IMR-90 (cell line): Measurements from ENCODE around the gene CCDC116. TPM values are rescaled to one million over a fixed set of nuclear protein-coding genes. Genes with fewer than 3 reads are reported as not detected.
A peak's percentile ranks its signal among the peaks of the same experiment; 100 is the strongest.

ENCODE experiments used
- ATAC-seq: fragments of 200-7000 bp; cut with Tn5 transposase; 2 replicates; pipeline ENCODE4 v1.9.1; 2020; ENCODE audit warnings: low read depth, mild to moderate bottlenecking, moderate library complexity
- BruUV-seq: library from RNA; stranded (reverse); fragments of 400-500 nt; replicated peaks from 2 replicates; lab custom pipeline; 2021; lab: Mats Ljungman, UMichigan
- CTCF ChIA-PET: fragments of 300-600 bp; formaldehyde crosslinking; extraction: SDS; loops from one replicate; lab custom pipeline; 2021; ENCODE audit warnings: antibody characterized with exemption; lab: Yijun Ruan, JAX
- POLR2A ChIA-PET: fragments of 300-600 bp; sonication (Branson Sonifier 250); formaldehyde crosslinking; loops from one replicate; lab custom pipeline; 2022; ENCODE audit warnings: antibody characterized with exemption; ENCODE audit not compliant: unreplicated experiment; lab: Charles Lee
- DNase-seq: peaks from one replicate; pipeline ENCODE4 v3.0.0; 2013
- H2AFZ ChIP-seq: replicated peaks from 2 replicates; pipeline ENCODE3; 2013; ENCODE audit warnings: low read length, mild to moderate bottlenecking; ENCODE audit not compliant: poor library complexity
- H2AK5ac ChIP-seq: 2 replicates; pipeline ENCODE4 v1.6.1; 2013; ENCODE audit warnings: low read depth, low read length, inconsistent platforms
- H2AK9ac ChIP-seq: replicated peaks from 2 replicates; pipeline ENCODE3; 2013; ENCODE audit warnings: mild to moderate bottlenecking, low read depth, low read length, moderate library complexity; ENCODE audit not compliant: poor library complexity
- H2BK120ac ChIP-seq: 2 replicates; pipeline ENCODE4 v1.6.1; 2013; ENCODE audit warnings: low read depth, low read length, inconsistent platforms
- H2BK15ac ChIP-seq: 3 replicates; pipeline ENCODE4 v1.6.1; 2013; ENCODE audit warnings: low read depth, low read length, inconsistent platforms
- H2BK20ac ChIP-seq: 2 replicates; pipeline ENCODE4 v1.6.1; 2013; ENCODE audit warnings: low read depth, mild to moderate bottlenecking, inconsistent platforms, low read length, moderate library complexity
- H2BK5ac ChIP-seq: 2 replicates; pipeline ENCODE4 v1.6.1; 2013; ENCODE audit warnings: mild to moderate bottlenecking, low read depth, low read length, inconsistent platforms; ENCODE audit not compliant: poor library complexity, severe bottlenecking
- H3K14ac ChIP-seq: replicated peaks from 2 replicates; pipeline ENCODE4 v1.6.1; 2013; ENCODE audit warnings: low read depth, low read length, inconsistent platforms
- H3K18ac ChIP-seq: 2 replicates; pipeline ENCODE4 v1.6.1; 2013; ENCODE audit warnings: low read depth, low read length, control low read depth
- H3K23ac ChIP-seq: 2 replicates; pipeline ENCODE4 v1.6.1; 2013; ENCODE audit warnings: low read depth, low read length, inconsistent platforms
- H3K27ac ChIP-seq: 2 replicates; pipeline ENCODE4 v1.5.1; 2013; ENCODE audit warnings: mild to moderate bottlenecking, control low read depth, low read length; ENCODE audit not compliant: insufficient read depth
- H3K27me3 ChIP-seq: 2 replicates; pipeline ENCODE4 v1.6.1; 2013; ENCODE audit warnings: low read length; ENCODE audit not compliant: control insufficient read depth, insufficient read depth
- H3K36me3 ChIP-seq: 2 replicates; pipeline ENCODE4 v1.6.1; 2013; ENCODE audit warnings: low read length, mixed read lengths; ENCODE audit not compliant: control insufficient read depth, insufficient read depth
- H3K4ac ChIP-seq: 2 replicates; pipeline ENCODE4 v1.6.1; 2013; ENCODE audit warnings: low read depth, low read length, inconsistent platforms
- H3K4me1 ChIP-seq: 2 replicates; pipeline ENCODE4 v1.6.1; 2013; ENCODE audit warnings: low read length, mixed read lengths; ENCODE audit not compliant: control insufficient read depth, insufficient read depth
- H3K4me2 ChIP-seq: 2 replicates; pipeline ENCODE4 v1.6.1; 2013; ENCODE audit warnings: low read depth, mild to moderate bottlenecking, control low read depth, low read length, moderate library complexity
- H3K4me3 ChIP-seq: 2 replicates; pipeline ENCODE4 v1.5.1; 2013; ENCODE audit warnings: low read depth, mild to moderate bottlenecking, control low read depth, low read length, moderate library complexity; ENCODE audit not compliant: insufficient read depth
- H3K56ac ChIP-seq: 2 replicates; pipeline ENCODE4 v1.6.1; 2013; ENCODE audit warnings: low read length, inconsistent platforms; ENCODE audit not compliant: insufficient read depth; ENCODE audit errors: extremely low read depth
- H3K79me1 ChIP-seq, 2 experiments: 2 replicates each; pipeline ENCODE4 v1.6.1; 2013; ENCODE audit warnings: low read length in 2 of 2, inconsistent platforms in 1 of 2, low read depth in 1 of 2
- H3K9ac ChIP-seq: 2 replicates; pipeline ENCODE4 v1.6.1; 2013; ENCODE audit warnings: low read depth, low read length, control low read depth
- H3K9me1 ChIP-seq: 2 replicates; pipeline ENCODE4 v1.6.1; 2013; ENCODE audit warnings: low read length, inconsistent platforms; ENCODE audit not compliant: insufficient read depth
- H3K9me3 ChIP-seq: 2 replicates; pipeline ENCODE4 v1.6.1; 2013; ENCODE audit warnings: low read length; ENCODE audit not compliant: control insufficient read depth, insufficient read depth
- H4K20me1 ChIP-seq: 2 replicates; pipeline ENCODE4 v1.6.1; 2013; ENCODE audit warnings: low read length, inconsistent platforms; ENCODE audit not compliant: insufficient read depth
- H4K5ac ChIP-seq: 2 replicates; pipeline ENCODE4 v1.6.1; 2013; ENCODE audit warnings: mild to moderate bottlenecking, low read depth, low read length, control low read depth
- H4K8ac ChIP-seq, 2 experiments: 2 replicates each; pipeline ENCODE4 v1.6.1; 2013; ENCODE audit warnings: low read depth in 2 of 2, low read length in 2 of 2, control low read depth in 1 of 2, inconsistent platforms in 1 of 2
- H4K91ac ChIP-seq: 2 replicates; pipeline ENCODE4 v1.6.1; 2013; ENCODE audit warnings: low read depth, low read length, inconsistent platforms; ENCODE audit not compliant: insufficient read depth
- BHLHE40 ChIP-seq: fragments of 150-350 bp; IDR thresholded peaks from 2 replicates; pipeline ENCODE4 v1.6.1; 2016; ENCODE audit warnings: mild to moderate bottlenecking, low read depth, low read length
- FOS ChIP-seq: fragments of 150-350 bp; IDR thresholded peaks from 2 replicates; pipeline ENCODE4 v1.6.1; 2016; ENCODE audit warnings: low read depth, low read length
- POLR2A ChIP-seq: IDR thresholded peaks from 2 replicates; pipeline ENCODE4 v1.6.1; 2012; ENCODE audit warnings: mild to moderate bottlenecking, low read depth, low read length
- RAD21 ChIP-seq: IDR thresholded peaks from 2 replicates; pipeline ENCODE4 v1.6.1; 2012; ENCODE audit warnings: low read length, improper control_type of control experiment
- SMC3 ChIP-seq: fragments of 150-350 bp; IDR thresholded peaks from 2 replicates; pipeline ENCODE4 v1.6.1; 2016; ENCODE audit warnings: low read depth, mild to moderate bottlenecking, antibody characterized with exemption, low read length, moderate library complexity
- WGBS, 2 experiments: methylation state at CpG; one replicate each; pipeline versions ENCODE4 v1.1.5 to v1.1.7; 2013; ENCODE audit warnings: missing lambda C conversion rate in 2 of 2; ENCODE audit not compliant: insufficient read length in 1 of 2; ENCODE audit errors: extremely low coverage in 2 of 2; 5-methylcytosine and 5-hydroxymethylcytosine counted together
- dilution Hi-C: fragments of 300-500 bp; cut with HindIII; formaldehyde crosslinking; loops from one replicate; pipeline ENCODE4 v1.14.3; 2018; ENCODE audit warnings: low sequenced_read_pairs; ENCODE audit not compliant: unreplicated experiment
- in situ Hi-C: fragments of 300-500 bp; cut with MboI; formaldehyde crosslinking; loops from 3 replicates; pipeline ENCODE4 v1.14.3; 2019; ENCODE audit warnings: low sequenced_read_pairs, inconsistent platforms, mixed read lengths
- intact Hi-C: fragments of 100-400 bp; cut with micrococcal nuclease; formaldehyde crosslinking; loops from 2 replicates; pipeline ENCODE4 v1.10.0; 2022
- polyA plus RNA-seq, 3 experiments: library from polyadenylated mRNA; depleted of rRNA; stranded (reverse); fragments of >200 nt; gene quantifications; 2 replicates each; pipeline ENCODE4 v1.2.3, GENCODE V29; 2012; ENCODE audit warnings: low replicate concordance in 1 of 3
- total RNA-seq: library from RNA; depleted of rRNA; stranded (reverse); fragments of >200 nt; gene quantifications from 2 replicates; pipeline ENCODE4 v1.2.3, GENCODE V29; 2012
- TF ChIP-seq, protein P1 (sequence below): conservative IDR thresholded peaks from 2 replicates; pipeline ENCODE4 v1.5.1; 2012; ENCODE audit warnings: mild to moderate bottlenecking, low read depth, low read length, improper control_type of control experiment
- TF ChIP-seq, protein P2 (sequence below): fragments of 150-350 bp; IDR thresholded peaks from 2 replicates; pipeline ENCODE4 v1.6.1; 2017; ENCODE audit warnings: mild to moderate bottlenecking, antibody characterized with exemption, low read length, low read depth

The CCDC116 gene
- total and polyA plus RNA-seq, 2 of the 4 experiments (the other 2 are of a cell fraction), result under 0.01 to 0.27 TPM

DNA sequence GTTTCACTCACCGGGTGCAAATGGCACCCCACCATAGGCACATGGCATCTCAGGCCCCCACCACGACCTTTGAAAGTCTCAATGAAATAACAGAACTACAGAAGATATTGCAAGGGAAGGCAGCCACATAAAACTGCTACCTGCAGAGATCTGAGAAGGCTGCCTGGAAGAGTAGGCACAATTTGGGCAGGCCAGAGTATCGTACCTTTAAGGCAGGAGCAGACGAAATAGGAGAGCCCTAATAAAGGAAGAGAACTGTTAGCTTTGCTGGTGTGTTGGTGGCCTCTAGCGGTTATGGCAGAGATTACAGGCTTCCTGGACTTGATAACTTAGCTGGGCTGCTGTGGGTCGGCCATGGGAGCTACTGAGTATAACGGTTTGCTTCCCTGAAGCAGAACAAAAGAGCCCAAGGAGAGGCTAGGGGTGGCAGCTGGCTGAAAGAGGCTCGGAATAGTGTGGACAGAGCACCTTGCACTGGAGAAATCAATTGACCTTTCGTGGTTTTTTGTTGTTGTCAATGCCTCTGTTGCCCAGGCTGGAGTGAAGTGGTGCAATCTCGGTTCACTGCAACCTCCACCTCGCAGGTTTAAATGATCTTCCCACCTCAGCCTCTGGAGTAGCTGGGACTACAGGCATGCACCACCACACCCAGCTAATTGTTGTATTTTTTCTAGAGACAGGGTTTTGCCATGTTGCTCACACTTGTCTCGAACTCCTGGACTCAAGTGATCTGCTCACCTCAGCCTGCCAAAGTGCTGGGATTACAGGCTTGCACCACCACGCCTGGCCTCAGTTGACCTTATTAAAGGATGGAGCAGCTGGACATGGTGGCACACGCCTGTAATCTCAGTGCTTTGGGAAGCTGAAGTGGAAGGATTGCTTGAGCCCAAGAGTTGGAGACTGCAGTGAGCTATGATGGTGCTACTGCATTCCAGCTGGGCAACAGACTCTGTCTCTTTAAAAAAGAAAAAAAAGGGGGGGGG lies 14.3 kb downstream of the CCDC116 start:
- Histone ChIP-seq H4K5ac (no peak overlapping the region), H3K4me3 (no peak overlapping the region), H3K56ac (no peak overlapping the region), H2AK5ac (no peak overlapping the region), H3K36me3 (peaks cover 8% of the 10 kb centered on the region), H3K4me1 (peaks cover 7% of the 10 kb centered on the region), H2BK120ac (no peak overlapping the region), H3K9me3 (no peaks in the 10 kb centered on the region), H3K14ac (no peak overlapping the region), H3K9ac (no peak overlapping the region), H2BK20ac (no peak overlapping the region), H2BK15ac (no peak overlapping the region), H3K4ac (no peak overlapping the region), H3K79me1 (peaks cover 6 to 32% of the 10 kb centered on the region in 2 experiments; a peak in 3 of 4 replicates), H3K23ac (no peak overlapping the region), H4K91ac (no peak overlapping the region), H4K20me1 (peaks cover 14% of the 10 kb centered on the region), H4K8ac (no peak overlapping the region), H3K4me2 (no peak overlapping the region), H2AFZ (no peak overlapping the region), H2BK5ac (no peak overlapping the region), H3K27me3 (no peaks in the 10 kb centered on the region), H2AK9ac (no peak overlapping the region), H3K9me1 (peaks cover 3% of the 10 kb centered on the region; the same call in 1 of the 2 replicates), H3K18ac (no peak overlapping the region), H3K27ac (no peak overlapping the region)
- ATAC-seq, result peak; percentile 41
- POLR2A ChIA-PET, result no interaction called here
- intact Hi-C loops (no loop called here), dilution Hi-C loops (no loop called here), in situ Hi-C loops (no loop called here)
- BruUV-seq, result no TSS peak
- CTCF ChIA-PET, result interaction anchor here (0.6 to 1.5 kb wide), 5 partner anchors 16 to 49 kb away, joined by 3 to 6 read pairs (median 5); partner anchors contain the start of gene PPIL2
- peak; percentile 74 for DNase-seq
- 38% methylated on average over 6 of the region's 14 CpGs; no CpG with 5 or more reads in 1 of the 2 experiments for WGBS, 2 experiments
- TF ChIP-seq SMC3 (peak; percentile 73), RAD21 (peak; percentile 96), BHLHE40 (no peak), POLR2A (peak; percentile 53; the same call in 1 of the 2 replicates), FOS (no peak)
- TF ChIP-seq, protein P1, sequence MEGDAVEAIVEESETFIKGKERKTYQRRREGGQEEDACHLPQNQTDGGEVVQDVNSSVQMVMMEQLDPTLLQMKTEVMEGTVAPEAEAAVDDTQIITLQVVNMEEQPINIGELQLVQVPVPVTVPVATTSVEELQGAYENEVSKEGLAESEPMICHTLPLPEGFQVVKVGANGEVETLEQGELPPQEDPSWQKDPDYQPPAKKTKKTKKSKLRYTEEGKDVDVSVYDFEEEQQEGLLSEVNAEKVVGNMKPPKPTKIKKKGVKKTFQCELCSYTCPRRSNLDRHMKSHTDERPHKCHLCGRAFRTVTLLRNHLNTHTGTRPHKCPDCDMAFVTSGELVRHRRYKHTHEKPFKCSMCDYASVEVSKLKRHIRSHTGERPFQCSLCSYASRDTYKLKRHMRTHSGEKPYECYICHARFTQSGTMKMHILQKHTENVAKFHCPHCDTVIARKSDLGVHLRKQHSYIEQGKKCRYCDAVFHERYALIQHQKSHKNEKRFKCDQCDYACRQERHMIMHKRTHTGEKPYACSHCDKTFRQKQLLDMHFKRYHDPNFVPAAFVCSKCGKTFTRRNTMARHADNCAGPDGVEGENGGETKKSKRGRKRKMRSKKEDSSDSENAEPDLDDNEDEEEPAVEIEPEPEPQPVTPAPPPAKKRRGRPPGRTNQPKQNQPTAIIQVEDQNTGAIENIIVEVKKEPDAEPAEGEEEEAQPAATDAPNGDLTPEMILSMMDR, result peak; percentile 91
- TF ChIP-seq, protein P2, sequence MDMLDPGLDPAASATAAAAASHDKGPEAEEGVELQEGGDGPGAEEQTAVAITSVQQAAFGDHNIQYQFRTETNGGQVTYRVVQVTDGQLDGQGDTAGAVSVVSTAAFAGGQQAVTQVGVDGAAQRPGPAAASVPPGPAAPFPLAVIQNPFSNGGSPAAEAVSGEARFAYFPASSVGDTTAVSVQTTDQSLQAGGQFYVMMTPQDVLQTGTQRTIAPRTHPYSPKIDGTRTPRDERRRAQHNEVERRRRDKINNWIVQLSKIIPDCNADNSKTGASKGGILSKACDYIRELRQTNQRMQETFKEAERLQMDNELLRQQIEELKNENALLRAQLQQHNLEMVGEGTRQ, result no peak
